Measurements from ENCODE around the gene GNG12.

Gene GNG12

GRCh38 chr1:67752306-67752705 lies 81.0 kb downstream of the GNG12 start:
- no peak for DNase-seq (ENCODE audit: low read depth)

GRCh38 chr1:67750691-67751054 lies 82.6 kb downstream of the GNG12 start:
- DNase-seq (ENCODE audit: low read depth) = no peak

GRCh38 chr1:67749844-67750690 lies 83.2 kb downstream of the GNG12 start:
- DNase-seq (ENCODE audit: low read depth) = no peak

- no peak for DNase-seq (ENCODE audit: low read depth)
Measured at GRCh38 chr1:67749263-67749843, 83.9 kb downstream of the GNG12 start.

GRCh38 chr1:67748630-67749029 lies 84.6 kb downstream of the GNG12 start:
- no peak for DNase-seq (ENCODE audit: low read depth)

GRCh38 chr1:67747671-67748546 lies 85.4 kb downstream of the GNG12 start:
- DNase-seq (ENCODE audit: low read depth) = no peak

- no peak for DNase-seq (ENCODE audit: low read depth)
Measured at GRCh38 chr1:67745875-67746698, 87.2 kb downstream of the GNG12 start.

- no peak for DNase-seq (ENCODE audit: low read depth)
Measured at GRCh38 chr1:67743072-67743725, 90.1 kb downstream of the GNG12 start.

- DNase-seq (ENCODE audit: low read depth) = no peak
Measured at GRCh38 chr1:67741736-67742135, 91.5 kb downstream of the GNG12 start.

GRCh38 chr1:67741121-67741520 lies 92.1 kb downstream of the GNG12 start:
- no peak for DNase-seq (ENCODE audit: low read depth)

GRCh38 chr1:67740543-67740942 lies 92.7 kb downstream of the GNG12 start:
- no peak for DNase-seq (ENCODE audit: low read depth)

- no peak for DNase-seq (ENCODE audit: low read depth)
Measured at GRCh38 chr1:67739361-67739760, 93.9 kb downstream of the GNG12 start.

- no peak for DNase-seq (ENCODE audit: low read depth)
Measured at GRCh38 chr1:67738401-67738800, 94.9 kb downstream of the GNG12 start.

GRCh38 chr1:67737875-67738274 lies 95.4 kb downstream of the GNG12 start:
- no peak for DNase-seq (ENCODE audit: low read depth)

- no peak for DNase-seq (ENCODE audit: low read depth)
Measured at GRCh38 chr1:67736750-67737149, 96.5 kb downstream of the GNG12 start.

GRCh38 chr1:67735806-67736627 lies 97.2 kb downstream of the GNG12 start:
- no peak for DNase-seq (ENCODE audit: low read depth)

- DNase-seq (ENCODE audit: low read depth) = no peak
Measured at GRCh38 chr1:67735206-67735605, 98.1 kb downstream of the GNG12 start.

GRCh38 chr1:67734323-67734690 lies 99.0 kb downstream of the GNG12 start:
- no peak for DNase-seq (ENCODE audit: low read depth)

- no peak for DNase-seq (ENCODE audit: low read depth)
Measured at GRCh38 chr1:67733681-67734322, 99.5 kb downstream of the GNG12 start.

GRCh38 chr1:67732750-67733151 lies 100.5 kb downstream of the GNG12 start:
- DNase-seq (ENCODE audit: low read depth) = no peak

Measured in stimulated activated CD8-positive, alpha-beta memory T cell treated with anti-CD3 and anti-CD28 coated beads, Interleukin-12 subunit alpha, Interleukin-12 subunit beta, amount 100 ng/mL, for 4 hours (primary cell).